ENCODE data around the gene SETBP1.

DNA sequence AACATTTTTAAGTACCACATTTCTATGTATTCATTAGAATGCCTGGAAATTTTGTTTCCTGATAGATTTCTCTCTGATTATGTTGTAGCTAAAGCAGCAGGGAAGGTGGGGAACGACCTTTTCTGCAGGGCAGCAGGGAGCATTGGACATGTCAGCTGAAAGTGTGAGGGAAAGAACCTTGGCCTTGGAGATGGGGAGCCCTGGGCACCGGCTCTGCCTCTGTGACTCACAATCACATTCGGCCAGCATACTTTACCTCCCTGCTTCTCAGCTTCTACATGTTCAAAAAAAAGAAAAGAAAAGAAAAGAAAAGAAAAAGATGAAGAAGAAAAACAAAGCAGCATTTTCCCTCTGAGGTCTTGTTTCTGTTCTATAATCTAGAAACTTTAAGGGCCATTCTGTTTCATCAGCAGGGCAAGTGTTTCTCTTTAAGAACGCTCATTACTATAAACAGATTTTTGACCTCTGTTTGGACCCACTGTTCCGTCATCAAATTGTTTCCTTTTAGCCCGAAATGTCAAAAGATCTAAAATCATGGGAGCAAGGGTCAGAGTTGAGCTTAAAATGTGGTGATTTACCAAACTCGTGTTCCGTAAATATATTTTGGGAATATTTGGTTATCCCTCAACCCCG lies 27.9 kb downstream of the SETBP1 start:
- TF ChIP-seq, protein P1, sequence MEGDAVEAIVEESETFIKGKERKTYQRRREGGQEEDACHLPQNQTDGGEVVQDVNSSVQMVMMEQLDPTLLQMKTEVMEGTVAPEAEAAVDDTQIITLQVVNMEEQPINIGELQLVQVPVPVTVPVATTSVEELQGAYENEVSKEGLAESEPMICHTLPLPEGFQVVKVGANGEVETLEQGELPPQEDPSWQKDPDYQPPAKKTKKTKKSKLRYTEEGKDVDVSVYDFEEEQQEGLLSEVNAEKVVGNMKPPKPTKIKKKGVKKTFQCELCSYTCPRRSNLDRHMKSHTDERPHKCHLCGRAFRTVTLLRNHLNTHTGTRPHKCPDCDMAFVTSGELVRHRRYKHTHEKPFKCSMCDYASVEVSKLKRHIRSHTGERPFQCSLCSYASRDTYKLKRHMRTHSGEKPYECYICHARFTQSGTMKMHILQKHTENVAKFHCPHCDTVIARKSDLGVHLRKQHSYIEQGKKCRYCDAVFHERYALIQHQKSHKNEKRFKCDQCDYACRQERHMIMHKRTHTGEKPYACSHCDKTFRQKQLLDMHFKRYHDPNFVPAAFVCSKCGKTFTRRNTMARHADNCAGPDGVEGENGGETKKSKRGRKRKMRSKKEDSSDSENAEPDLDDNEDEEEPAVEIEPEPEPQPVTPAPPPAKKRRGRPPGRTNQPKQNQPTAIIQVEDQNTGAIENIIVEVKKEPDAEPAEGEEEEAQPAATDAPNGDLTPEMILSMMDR (IDR thresholded peaks at IDR 0.05 in 2 of 3, conservative IDR thresholded peaks at IDR 0.05 in 1 of 3; ENCODE audit: borderline replicate concordance in 1 of 3, insufficient read depth in 1 of 3, low read depth in 2 of 3, low read length in 2 of 3): no peak
- TF ChIP-seq POLR2AphosphoS5 (IDR thresholded peaks at IDR 0.05; ENCODE audit: low read depth, low read length) (no peak), ZNF274 (IDR thresholded peaks at IDR 0.05; ENCODE audit: low read depth, low read length) (no peak), POLR2A (IDR thresholded peaks at IDR 0.05; ENCODE audit: borderline replicate concordance, extremely low read depth, insufficient read depth, insufficient read length) (no peak), RAD21 (IDR thresholded peaks at IDR 0.05; ENCODE audit: low read depth) (no peak), CEBPB (IDR thresholded peaks at IDR 0.05; ENCODE audit: low read depth) (no peak), FOSL1 (IDR thresholded peaks at IDR 0.05; ENCODE audit: low read depth) (no peak), EZH2 (IDR thresholded peaks at IDR 0.05) (no peak), ZFX (IDR thresholded peaks at IDR 0.05) (no peak), SP1 (IDR thresholded peaks at IDR 0.05; ENCODE audit: low read depth) (no peak)
